WERI-Rb-1 (cell line): ENCODE results near the gene GNG12.

ENCODE experiments used
- DNase-seq: peaks from one replicate; pipeline ENCODE4 v3.0.0-alpha.2; 2020
- H3K27ac ChIP-seq: fragments of 250-450 bp; sonication (Bioruptor Pico); 2 replicates; pipeline ENCODE4 v1.5.1; 2020; ENCODE audit warnings: mild to moderate bottlenecking, moderate library complexity
- H3K27me3 ChIP-seq: fragments of 250-450 bp; sonication (Bioruptor Pico); 2 replicates; pipeline ENCODE4 v1.5.1; 2021; ENCODE audit warnings: mild to moderate bottlenecking, low read depth, moderate library complexity; ENCODE audit not compliant: insufficient read depth, severe bottlenecking
- H3K36me3 ChIP-seq: fragments of 250-450 bp; sonication (Bioruptor Pico); 2 replicates; pipeline ENCODE4 v1.5.1; 2020; ENCODE audit warnings: mild to moderate bottlenecking, moderate library complexity
- H3K4me3 ChIP-seq: 2 replicates; pipeline ENCODE4 v1.5.1; 2011; ENCODE audit warnings: low read depth, mild to moderate bottlenecking, control low read depth, low read length
- H3K9me3 ChIP-seq: fragments of 250-450 bp; sonication (Bioruptor Pico); 2 replicates; pipeline ENCODE4 v1.5.1; 2021; ENCODE audit warnings: mild to moderate bottlenecking, moderate library complexity; ENCODE audit not compliant: severe bottlenecking
- CTCF ChIP-seq: IDR thresholded peaks from 2 replicates; pipeline ENCODE4 v1.5.1; 2011; ENCODE audit warnings: low read depth, mild to moderate bottlenecking, control low read depth, inconsistent platforms, low read length

GNG12 gene

GRCh38 chr1:67696708-67697107 lies 136.6 kb downstream of the GNG12 start:
- Histone ChIP-seq H3K4me3 (no peak overlapping the region), H3K9me3 (no peaks in the 10 kb centered on the region), H3K27me3 (no peaks in the 10 kb centered on the region), H3K36me3 (0 out of 2 replicates have a peak, but pooled peaks cover 5% of the 10 kb centered on the region), H3K27ac (peak overlapping the region; percentile 41; the same call in 1 of the 2 replicates)
- TF ChIP-seq CTCF: no peak
- DNase-seq: no peak

GRCh38 chr1:67695963-67696362 lies 137.3 kb downstream of the GNG12 start:
- Histone ChIP-seq H3K27me3 (no peaks in the 10 kb centered on the region), H3K27ac (no peak overlapping the region)
- DNase-seq: no peak

GRCh38 chr1:67691712-67692111 lies 141.6 kb downstream of the GNG12 start:
- Histone ChIP-seq H3K36me3 (peaks cover 33% of the 10 kb centered on the region), H3K27ac (no peak overlapping the region), H3K9me3 (no peaks in the 10 kb centered on the region), H3K27me3 (no peaks in the 10 kb centered on the region), H3K4me3 (no peak overlapping the region)
- no peak for DNase-seq
- TF ChIP-seq CTCF: no peak

More at GRCh38 chr1:67695963-67696362, 137.3 kb downstream of the GNG12 start:
- H3K36me3 ChIP-seq: no peaks in the 10 kb centered on the region
- no peak overlapping the region for H3K4me3 ChIP-seq
- no peak for TF ChIP-seq CTCF
- H3K9me3 ChIP-seq: no peaks in the 10 kb centered on the region

GRCh38 chr1:67690411-67690810 lies 142.9 kb downstream of the GNG12 start:
- no peak overlapping the region for H3K27ac ChIP-seq
- H3K27me3 ChIP-seq: no peaks in the 10 kb centered on the region
- no peak overlapping the region for H3K4me3 ChIP-seq
- H3K9me3 ChIP-seq: no peaks in the 10 kb centered on the region
- no peak for TF ChIP-seq CTCF
- H3K36me3 ChIP-seq: peaks cover 46% of the 10 kb centered on the region
- no peak for DNase-seq

GRCh38 chr1:67690018-67690363 lies 143.3 kb downstream of the GNG12 start:
- Histone ChIP-seq H3K4me3 (no peak overlapping the region), H3K9me3 (no peaks in the 10 kb centered on the region), H3K27ac (no peak overlapping the region), H3K27me3 (no peaks in the 10 kb centered on the region), H3K36me3 (peaks cover 49% of the 10 kb centered on the region)
- TF ChIP-seq CTCF: no peak
- no peak for DNase-seq

- Histone ChIP-seq H3K27me3 (no peaks in the 10 kb centered on the region), H3K36me3 (peaks cover 49% of the 10 kb centered on the region), H3K4me3 (no peak overlapping the region), H3K9me3 (no peaks in the 10 kb centered on the region), H3K27ac (no peak overlapping the region)
- no peak for TF ChIP-seq CTCF
- no peak for DNase-seq
These were observed 143.8 kb downstream of the GNG12 start for GRCh38 chr1:67689267-67690017.
